ENCODE results near the gene ITPR3.

The ITPR3 gene

GRCh38 chr6:33631971-33632557 is 10.9 kb downstream of the ITPR3 start:
- ChIA-PET CTCF (interaction anchor here (0.8 to 3.7 kb wide), 12 partner anchors 10 to 178 kb away, joined by 3 to 25 read pairs (median 4); partner anchors contain the start of genes ITPR3 and ZBTB9), POLR2A (interaction anchor here (0.6 kb wide), 1 partner anchor 11 kb away, joined by 4 read pairs; the partner anchor contains the start of gene ITPR3)
- no peak for TF ChIP-seq CTCF (IDR thresholded peaks at IDR 0.05; ENCODE audit: control extremely low read depth, extremely low read depth, low read depth, missing control alignments)
- DNase-seq (ENCODE audit: extremely low spot score), result no peak

DNA sequence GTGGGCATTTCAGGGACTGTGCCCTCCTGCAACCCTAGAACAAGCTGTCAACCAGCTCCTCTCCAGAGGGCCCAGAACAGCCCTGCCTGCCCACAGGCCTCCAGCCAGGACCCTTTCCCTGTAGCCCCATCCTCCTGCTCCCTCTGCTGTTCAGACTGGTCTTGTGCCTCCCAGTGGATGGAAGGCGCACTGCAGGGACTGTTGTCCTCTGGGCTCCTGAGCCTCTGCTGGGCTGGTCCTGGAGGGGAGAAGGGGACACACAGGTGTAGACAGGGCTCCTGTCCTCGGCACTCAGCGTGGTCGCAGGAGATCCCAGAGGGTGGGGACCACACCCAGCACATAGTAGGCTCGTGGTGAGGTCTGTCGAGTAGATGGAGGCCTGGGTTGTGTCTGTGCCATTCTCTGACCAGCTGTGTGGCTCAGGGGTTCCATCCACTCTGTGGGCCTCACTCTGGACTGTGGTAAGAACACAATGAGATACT is 11.5 kb downstream of the ITPR3 start:
- ChIA-PET CTCF (interaction anchor here (0.8 to 3.7 kb wide), 11 partner anchors 11 to 68 kb away, joined by 3 to 25 read pairs (median 5); partner anchors contain the start of gene ITPR3), POLR2A (interaction anchor here (0.6 kb wide), 1 partner anchor 12 kb away, joined by 4 read pairs; the partner anchor contains the start of gene ITPR3)
- DNase-seq (ENCODE audit: extremely low spot score), result peak; percentile 76
- TF ChIP-seq CTCF (IDR thresholded peaks at IDR 0.05; ENCODE audit: control extremely low read depth, extremely low read depth, low read depth, missing control alignments), result peak; percentile 57

GRCh38 chr6:33633084-33633461 is 12.0 kb downstream of the ITPR3 start:
- TF ChIP-seq CTCF (IDR thresholded peaks at IDR 0.05; ENCODE audit: control extremely low read depth, extremely low read depth, low read depth, missing control alignments), result no peak
- DNase-seq (ENCODE audit: extremely low spot score), result no peak
- ChIA-PET POLR2A (interaction anchor here (0.6 kb wide), 1 partner anchor 1244 kb away, joined by 4 read pairs; no protein-coding TSS in a partner anchor), CTCF (interaction anchor here (1.0 to 3.7 kb wide), 5 partner anchors 10 to 68 kb away, joined by 4 to 25 read pairs (median 12); partner anchors contain the start of gene ITPR3)

DNA sequence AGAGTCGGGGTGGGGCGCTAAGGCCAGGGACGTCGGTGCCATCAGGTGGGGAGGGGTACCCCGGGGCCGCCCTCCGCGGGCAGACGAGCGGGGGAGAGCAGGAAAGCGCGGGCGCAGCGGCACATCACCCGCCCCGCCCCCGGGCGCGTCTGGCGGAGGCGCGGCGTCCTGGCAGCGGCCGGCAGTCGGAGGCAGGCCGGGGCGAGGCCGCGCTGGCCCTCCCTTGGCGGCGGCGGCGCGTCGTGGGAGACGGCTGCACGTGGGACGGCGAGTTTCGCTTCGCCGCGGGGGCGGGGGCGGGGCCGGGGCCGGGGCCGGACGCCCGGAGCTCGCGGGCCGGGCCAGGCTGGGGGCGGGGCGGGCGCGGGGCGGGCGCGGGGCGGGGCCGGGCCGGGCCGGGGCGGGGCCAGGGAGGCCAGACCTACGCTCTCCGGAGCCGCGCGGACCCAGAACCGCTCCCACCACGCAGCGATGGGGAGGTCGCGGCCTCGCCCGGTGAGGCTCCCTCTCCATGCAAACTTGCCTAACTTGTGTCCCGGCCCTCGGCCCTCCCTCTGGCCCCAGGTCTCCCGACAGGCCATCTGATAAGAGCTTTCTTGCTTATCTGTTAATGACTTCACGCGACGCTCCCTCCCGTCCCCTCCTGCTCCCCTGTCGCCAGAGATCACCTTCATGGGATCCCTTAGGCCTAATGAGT is 12.5 kb downstream of the ITPR3 start:
- TF ChIP-seq CTCF (IDR thresholded peaks at IDR 0.05; ENCODE audit: control extremely low read depth, extremely low read depth, low read depth, missing control alignments), result no peak
- ChIA-PET POLR2A (interaction anchor here (0.6 to 0.8 kb wide), 3 partner anchors 13 to 1243 kb away, joined by 3 to 4 read pairs (median 3); partner anchors contain the start of gene ITPR3), CTCF (interaction anchor here (0.6 to 3.7 kb wide), 10 partner anchors 9 to 67 kb away, joined by 3 to 25 read pairs (median 6); partner anchors contain the start of genes BAK1 and ITPR3)
- peak; percentile 91 for DNase-seq (ENCODE audit: extremely low spot score)

DNA sequence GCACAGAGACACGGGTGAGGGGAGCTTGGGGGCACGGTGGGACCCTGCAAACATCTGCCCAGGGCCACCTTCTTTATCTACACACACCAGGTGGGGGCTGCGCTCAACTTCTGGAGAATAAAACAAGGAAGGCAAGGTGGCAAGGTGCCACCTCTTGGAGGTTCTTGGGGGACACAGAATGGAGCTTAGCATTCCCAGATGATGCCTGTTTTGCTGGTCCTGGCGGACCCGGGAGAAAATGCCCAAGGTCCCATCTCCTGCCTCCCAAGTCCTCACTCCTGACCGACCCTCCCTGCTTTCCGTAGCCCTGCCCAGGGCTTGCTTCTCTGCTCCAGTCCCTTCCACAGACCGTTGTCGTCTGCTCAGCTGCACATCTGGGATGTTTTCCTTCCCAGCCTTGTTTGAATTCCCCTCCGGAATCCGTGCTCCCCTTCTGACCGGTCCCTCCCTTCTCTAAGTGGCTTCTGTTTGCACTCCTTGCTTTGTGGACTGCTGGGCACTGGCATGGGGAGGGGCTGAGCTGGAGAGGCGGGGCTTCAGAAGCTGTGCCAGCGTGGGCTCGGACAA is 13.1 kb downstream of the ITPR3 start:
- no peak for TF ChIP-seq CTCF (IDR thresholded peaks at IDR 0.05; ENCODE audit: control extremely low read depth, extremely low read depth, low read depth, missing control alignments)
- ChIA-PET POLR2A (interaction anchor here (0.6 to 0.8 kb wide), 2 partner anchors 13 to 57 kb away, joined by 3 read pairs; partner anchors contain the start of gene ITPR3), CTCF (interaction anchor here (0.6 to 3.7 kb wide), 7 partner anchors 9 to 66 kb away, joined by 3 to 12 read pairs (median 3); partner anchors contain the start of gene BAK1)
- DNase-seq (ENCODE audit: extremely low spot score), result no peak

DNA sequence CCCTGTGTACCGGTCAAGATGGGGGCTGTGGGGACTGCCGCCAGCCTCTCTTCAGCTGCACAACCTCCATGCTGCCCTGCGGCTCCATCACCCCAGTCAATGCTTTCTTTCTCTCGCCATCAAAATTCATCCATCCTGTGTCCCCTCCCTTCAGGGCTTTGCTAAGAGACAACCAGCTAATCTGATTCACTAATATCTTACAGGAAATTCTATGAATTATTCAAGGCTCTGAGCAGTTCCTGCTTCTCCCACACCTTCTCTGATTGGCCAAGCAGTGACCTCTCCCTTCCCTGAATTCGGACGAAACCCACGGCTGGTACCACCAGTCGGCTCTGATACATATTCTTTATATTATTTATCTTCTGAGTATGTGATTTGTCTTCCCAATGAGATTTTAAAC is 13.8 kb downstream of the ITPR3 start:
- ChIA-PET POLR2A (no interaction called here), CTCF (interaction anchor here (0.9 to 3.7 kb wide), 3 partner anchors 8 to 66 kb away, joined by 3 to 12 read pairs (median 6); no protein-coding TSS in a partner anchor)
- DNase-seq (ENCODE audit: extremely low spot score), result no peak
- TF ChIP-seq CTCF (IDR thresholded peaks at IDR 0.05; ENCODE audit: control extremely low read depth, extremely low read depth, low read depth, missing control alignments), result no peak

Measured in GM10248 (cell line).